HG02852 (cell line): Measurements from ENCODE around the gene CERT1.
"Not testable (repeated sequence)": the region's sequence is repeated elsewhere in the genome, so short reads cannot be mapped to it uniquely, and the experiment has no call there.

Source experiments
- ATAC-seq: cut with Tn5 transposase; IDR thresholded peaks from one replicate; pipeline ENCODE4 v1.9.1; 2021; ENCODE audit warnings: mild to moderate bottlenecking, moderate library complexity; ENCODE audit not compliant: unreplicated experiment

The CERT1 gene

DNA sequence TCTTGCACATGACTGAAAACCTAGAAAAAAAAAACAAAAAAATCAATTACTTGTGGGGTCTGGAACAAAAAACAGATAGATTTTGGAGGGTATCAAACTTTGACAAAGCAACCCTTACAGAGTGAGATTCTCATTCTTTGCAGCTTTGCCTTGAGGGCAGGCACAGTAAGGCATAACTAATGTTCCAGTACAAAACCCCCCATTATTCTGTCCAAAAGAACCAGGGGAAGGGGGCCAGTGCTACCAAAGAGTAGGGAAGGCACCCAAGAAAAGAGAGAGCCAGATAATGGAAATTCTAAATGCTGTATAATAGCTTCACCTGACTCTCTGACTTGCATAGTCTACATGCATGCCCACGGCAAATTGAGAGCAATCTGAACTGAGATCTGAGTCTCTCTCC, 13.2 kb upstream of the CERT1 start:
- ATAC-seq, result no peak

DNA sequence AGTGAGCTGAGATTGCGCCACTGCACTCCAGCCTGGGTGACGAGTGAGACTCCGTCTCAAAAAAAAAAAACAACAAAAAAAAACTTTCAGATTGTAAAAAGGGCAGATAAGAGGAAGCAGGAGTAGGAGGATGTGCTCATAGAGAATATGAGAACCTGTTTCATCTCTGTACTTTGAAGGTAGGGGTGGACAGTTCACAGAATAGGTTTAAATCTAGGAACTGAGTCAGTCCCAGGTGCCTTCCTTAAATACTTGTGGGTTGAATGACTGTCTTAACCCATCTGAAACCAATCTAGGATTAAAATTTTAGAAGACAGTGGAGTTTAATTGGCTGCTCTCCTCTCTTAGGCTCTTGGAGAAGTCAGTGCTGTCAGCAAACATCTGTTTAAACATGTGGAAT, 12.6 kb upstream of the CERT1 start:
- peak; percentile 93 for ATAC-seq

DNA sequence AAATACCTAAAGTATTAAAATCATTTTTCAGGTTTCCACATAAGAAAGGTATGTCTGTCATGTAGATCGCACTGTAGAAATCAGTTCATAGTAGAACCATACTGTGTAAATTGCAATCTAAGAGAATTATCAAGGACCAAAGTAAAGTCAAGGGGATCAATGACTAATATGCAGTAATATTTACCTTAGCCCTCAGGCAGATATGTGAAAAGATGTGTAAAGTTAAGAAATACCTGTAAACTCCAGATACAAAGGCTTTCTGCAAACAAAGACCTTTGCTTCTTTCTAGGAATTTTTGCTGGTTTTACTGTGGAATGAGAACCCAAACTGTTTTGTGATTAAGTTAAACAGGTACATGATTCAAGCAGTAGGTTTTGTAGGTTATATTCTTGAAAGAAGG, 11.8 kb upstream of the CERT1 start:
- no peak for ATAC-seq

DNA sequence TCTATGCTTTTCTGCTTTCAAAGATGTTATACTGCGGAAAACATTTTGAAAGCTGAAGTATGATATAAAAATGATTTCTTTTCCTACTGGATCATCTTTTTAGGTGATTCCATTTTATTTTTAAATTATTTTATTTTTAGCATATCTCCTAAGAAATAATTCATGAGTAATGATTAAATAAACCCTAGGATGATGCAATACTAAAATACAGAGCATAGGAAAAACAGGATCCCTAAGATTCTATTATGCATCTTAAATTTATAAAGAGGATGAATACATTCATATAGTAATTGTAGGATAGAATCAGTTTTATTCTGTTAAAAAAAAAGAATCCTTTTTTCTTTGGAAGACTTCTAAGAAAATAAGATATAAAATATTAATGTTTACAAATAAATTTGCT, 11.1 kb upstream of the CERT1 start:
- ATAC-seq, result no peak

DNA sequence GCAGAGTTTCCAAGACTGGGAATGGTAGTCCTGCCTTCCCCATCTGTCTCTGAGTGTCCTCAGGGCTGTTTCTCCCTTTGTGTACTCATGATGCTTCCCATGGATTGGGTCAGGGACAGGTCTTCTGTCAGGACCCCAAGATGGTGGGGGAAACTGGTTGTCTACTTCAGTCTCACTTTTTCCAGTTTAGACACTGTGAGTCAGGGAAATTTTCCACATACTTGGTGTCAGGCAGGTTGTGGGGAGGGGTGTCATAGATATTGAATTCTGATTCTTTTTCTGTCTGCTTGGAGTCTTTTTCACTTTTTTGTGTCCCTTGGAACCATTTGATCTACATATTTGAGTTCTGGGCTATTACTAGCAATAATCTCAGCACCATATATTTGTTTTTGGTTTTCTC, 10.6 kb upstream of the CERT1 start:
- no peak for ATAC-seq

DNA sequence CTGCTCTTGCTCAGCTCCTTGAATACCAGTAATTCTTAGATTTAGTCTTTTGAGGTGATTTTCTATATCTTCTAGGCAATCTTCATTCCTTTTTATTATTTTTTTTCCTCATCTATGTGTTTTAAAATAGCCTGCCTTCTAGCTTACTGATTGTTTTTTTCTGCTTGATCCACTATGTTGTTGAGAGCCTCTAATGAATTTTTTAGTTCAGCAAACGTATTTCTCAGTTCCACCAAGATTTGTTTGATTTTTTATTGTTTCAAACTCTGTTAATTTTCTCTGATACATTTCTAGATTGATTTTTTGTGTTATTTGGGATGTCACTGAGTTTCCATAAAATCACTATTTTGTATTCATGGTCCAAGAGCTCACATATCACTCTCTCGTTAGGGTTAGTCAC, 9.8 kb upstream of the CERT1 start:
- ATAC-seq, result no peak

DNA sequence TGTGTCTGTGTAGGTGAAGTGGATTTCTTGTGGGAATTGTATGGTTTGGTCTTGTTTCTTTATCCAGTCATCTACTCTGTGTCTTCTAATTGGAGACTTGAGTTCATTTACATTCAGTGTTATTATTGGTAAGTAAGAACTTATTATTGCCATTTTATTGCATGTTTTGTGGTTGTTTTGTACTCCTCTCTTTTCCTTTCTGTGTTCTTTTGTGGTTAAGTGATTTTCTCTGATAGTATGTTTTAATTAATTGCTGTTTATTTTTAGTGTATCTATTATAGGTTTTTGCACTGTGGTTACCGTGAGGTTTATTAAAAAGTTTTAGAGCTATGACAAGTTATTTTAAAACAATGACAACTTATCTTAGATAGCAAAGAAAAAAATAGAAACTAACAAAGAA, 8.3 kb upstream of the CERT1 start:
- no peak for ATAC-seq

DNA sequence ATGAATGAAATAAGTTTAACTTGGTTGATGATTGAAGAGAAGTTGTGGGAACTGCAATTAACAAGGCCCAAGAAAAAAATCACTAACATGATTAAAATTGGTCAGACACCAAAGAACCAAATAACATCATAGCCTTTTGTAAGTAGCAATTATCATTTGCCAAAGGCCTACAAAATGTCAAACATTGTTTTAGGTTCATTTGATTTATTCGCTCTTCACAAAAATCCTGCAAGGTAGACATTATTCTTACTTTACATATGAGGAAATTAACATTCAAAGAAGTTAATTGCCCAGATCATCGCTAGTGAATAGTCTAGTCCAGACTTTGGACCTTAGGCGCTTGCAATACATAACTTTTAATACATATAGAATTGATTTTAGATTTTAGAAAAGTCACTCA, 2.9 kb upstream of the CERT1 start:
- ATAC-seq, result no peak

DNA sequence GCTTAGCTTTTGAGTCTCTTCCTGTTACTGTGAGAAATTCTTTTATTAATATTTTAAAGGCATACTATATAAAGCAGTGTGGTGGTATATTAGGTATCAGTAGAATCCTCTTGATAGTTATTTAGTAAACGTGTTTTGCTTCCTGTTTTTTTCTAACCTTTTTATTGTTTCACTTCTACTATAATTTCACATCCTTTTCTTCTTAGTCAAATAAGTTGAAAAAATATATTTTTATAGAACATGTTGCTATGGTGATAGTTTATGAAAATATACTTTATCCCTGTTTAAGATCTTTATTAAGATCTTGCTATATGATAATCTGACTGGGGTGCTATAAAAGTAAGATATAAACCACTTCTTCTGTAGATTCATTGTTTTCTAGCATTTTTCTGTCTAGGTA, 2.4 kb upstream of the CERT1 start:
- no peak for ATAC-seq

DNA sequence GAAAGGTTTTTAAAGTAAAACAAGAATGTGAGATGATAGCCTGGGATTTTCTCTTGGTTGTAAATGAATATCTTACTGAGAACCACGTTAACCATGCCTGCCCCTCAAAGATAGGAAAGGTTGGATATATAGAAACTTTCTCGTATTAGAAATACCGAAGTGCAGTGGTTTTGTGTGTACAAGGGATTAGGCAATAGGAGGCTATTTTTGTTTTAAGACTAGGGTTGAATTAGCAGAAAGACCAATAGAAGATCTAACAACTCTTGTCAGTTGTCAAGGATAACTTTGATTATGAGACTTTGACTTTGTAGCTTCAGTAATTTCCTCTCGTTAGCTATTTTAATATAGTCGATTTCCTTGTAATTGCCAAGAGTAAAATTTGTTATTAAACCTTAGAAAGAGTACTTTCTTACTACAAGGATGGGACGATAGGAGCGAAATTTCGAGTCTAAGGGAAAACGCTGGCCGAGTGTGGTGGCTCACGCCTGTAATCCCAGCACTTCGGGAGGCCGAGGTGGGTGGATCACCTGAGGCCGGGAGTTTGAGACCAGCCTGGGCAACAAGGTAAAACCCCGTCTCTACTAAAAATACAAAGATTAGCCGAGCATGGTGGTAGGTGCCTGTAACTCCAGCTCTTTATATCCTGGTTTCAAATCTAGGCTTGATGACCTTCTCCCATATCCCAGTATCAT, 1.1 kb upstream of the CERT1 start:
- ATAC-seq, result no peak

DNA sequence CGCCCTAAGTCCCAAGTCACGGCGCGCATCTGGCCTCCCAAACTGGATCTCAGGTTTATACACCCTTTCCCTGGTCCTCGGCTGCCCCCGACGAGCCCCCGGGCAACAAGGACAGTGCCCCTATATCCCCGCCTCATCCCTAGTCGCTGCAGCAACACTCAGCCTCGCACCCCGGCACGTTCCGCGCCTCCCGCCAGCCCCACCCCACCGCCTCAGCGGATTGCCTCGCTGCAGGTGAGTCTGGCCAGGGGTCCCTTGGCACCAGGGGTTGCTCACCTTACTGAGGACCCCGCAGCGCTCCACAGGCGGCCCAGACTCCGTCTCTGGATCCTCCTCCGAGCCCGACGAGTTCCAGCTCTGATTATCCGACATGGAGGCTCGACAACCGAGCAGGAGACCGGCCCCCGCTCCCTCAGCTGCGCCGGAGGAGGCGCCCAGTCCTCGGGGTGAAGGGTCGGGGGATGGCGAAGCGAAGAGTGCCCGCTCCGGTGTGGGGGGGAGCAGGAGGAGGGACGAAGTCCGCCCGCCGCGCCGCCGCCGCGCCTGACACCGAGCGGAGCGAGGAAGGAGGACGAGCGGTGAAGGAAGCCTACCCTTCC, 494 bp downstream of the CERT1 start:
- ATAC-seq, result peak; percentile 32

DNA sequence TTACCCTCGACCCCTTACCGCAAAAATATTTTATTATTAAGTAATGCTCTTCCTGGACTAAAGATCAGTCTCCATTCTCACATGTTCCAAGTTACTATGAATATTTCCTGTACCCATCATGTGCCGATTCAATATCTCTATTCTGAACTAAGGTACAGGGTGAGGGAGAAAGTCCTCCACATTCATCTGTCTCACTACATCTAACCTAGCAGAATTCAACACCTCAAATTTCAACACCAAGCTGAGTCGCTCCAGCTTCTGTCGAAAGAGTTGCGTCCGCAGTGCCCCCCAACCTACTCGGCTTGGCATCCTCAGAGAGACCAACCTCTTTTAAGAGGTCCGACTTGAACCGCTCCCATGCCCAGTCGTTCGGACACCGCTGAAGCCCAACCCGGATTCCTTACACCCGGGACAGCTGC, 1.0 kb downstream of the CERT1 start:
- no peak for ATAC-seq

DNA sequence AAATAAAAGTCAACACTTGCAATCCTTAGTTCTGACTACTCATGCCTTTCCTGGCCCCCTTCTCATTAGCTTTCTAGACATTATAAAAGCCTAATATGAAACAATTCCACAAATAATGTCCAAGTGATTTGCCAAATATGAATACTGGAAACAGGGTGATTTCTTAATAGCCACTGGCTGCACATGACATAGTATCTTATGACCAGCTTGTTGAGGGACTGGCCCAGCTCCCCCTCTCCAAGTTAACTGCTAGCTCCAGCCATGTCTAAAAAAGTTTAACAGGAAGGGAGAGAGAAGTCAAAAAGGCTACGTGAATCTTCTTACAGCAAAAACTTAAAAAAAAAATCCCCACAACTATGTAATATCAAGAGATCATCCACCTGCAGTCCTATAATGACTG, 1.5 kb downstream of the CERT1 start:
- ATAC-seq, result no peak

DNA sequence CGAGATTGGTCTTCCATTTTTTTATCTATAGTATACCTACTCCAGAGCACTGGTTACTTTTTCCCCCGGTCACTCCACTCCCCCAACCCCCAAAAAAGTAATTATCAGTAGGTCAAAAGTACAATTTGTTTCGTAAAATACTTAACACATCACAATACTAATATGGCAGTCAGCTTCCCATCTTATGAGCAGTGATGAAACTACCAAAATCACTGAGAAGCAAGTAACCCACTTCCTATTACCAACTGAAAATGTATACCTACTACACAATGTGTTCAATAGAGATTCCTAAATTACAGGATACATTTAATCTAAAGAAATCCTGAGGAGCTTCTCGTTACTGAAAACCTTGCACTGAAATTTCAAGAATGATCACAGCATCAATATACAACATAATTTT, 1.9 kb downstream of the CERT1 start:
- no peak for ATAC-seq

DNA sequence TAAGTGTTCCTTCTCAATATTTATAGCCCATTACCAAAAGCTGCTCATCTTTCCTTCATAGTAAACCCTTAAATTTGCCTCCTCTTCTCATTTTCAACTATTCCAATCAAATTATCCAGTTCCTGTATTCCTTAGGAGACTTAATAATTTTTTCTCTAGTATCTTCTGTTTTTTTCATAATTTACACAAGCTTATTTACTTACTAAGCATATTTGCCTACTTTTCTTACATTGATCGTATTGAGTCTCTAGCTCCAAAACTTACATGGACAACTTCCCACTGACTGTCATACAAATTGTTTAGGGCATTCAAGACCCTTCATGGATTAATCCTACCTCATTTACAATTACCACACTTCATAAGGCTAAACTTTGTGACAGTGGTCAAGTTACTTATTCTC, 3.6 kb downstream of the CERT1 start:
- no peak for ATAC-seq

DNA sequence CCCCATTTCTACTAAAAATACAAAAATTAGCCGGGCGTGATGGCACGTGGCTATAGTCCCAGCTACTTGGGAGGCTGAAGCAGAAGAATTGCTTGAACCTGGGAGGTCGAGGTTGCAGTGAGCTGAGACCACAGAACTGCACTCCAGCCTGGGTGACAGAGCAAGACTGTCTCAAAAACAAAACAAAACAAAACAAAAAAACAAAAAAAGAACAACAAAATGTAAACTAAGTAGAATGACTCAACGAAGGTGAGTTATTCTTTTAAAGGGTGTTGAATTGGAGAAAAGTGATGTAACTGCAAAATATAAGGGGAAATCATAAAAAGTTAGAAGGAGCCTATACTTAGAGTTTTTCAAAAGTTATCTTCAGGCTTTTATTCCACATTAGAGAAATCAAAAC, 6.3 kb downstream of the CERT1 start:
- ATAC-seq, result not testable (repeated sequence)

DNA sequence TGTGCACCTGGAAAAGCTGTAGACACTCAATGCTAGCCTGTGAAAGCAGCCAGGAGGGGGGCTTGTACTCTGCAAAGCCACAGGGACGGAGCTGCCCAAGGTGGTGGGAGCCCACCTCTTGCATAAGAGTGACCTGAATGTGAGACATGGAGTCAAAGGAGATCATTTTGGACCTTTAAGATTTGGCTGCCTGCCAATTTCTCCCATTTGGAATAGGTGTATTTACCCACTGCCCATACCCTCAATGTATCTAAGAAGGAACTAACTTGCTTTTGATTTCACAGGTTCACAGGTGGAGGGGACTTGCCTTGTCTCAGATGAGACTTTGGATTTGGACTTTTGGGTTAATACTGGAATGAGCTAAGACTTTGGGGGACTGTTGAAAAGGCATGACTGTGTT, 12.6 kb downstream of the CERT1 start:
- ATAC-seq, result not testable (repeated sequence)

DNA sequence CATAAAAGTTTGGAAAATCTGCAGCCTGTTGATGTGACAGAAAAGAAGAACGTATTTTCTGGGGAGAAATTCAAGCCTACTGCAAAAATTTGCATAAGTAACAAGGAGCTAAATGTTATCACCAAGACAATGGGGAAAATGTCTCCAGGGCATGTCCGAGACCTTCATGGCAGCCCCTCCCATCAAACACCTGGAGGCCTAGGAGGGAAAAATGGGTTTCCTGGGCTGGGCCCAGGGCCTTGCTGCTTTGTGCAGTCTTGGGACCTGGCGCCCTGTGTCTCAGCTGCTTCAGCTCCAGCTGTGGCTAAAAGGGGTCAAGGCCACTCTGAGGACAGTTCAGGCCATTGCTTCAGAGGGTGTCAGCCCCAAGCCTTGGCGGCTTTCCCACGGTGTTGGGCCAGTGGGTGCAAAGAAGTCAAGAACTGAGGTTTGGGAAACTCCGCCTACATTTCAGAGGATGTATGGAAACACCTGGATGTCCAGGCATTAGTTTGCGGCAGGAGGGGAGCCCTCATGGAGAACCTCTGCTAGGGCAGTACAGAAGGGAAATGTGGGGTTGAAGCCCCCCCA, 13.1 kb downstream of the CERT1 start:
- no peak for ATAC-seq

DNA sequence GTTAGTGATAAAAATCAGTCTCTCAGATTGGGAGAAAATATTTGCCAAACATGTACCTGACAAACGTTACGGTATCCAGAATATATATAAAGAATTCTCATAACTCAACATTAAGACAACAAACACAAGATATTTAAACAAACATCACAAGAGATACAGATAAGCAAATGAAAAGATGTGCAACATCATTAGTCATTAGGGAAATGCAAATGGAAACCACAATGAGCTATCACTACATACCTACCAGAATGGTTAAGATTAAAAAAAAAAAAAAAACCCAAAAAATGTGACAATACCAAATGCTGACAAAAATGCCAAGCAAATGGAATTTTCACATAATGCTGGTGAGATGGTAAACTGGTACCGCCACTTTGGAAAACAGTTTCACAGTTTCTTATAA, 15.4 kb downstream of the CERT1 start:
- ATAC-seq, result no peak

DNA sequence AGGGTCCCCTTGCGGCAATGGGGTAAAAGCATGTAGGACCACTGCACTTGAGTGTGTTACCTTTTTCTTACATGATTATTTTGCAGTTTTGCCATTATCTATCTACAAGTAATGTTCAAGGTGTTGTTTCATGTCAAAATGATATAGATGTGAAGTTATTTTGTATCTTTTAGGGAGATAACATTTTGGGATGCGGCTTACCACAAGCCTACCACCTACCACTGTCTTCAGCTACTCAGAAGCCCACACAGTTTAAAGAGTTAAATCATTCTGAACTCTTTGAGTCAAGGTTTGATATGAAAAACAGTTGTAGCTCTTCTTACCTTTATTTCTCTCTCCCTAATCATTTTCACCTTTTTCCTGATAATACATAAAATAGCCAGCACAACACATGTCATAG, 19.8 kb downstream of the CERT1 start:
- no peak for ATAC-seq

DNA sequence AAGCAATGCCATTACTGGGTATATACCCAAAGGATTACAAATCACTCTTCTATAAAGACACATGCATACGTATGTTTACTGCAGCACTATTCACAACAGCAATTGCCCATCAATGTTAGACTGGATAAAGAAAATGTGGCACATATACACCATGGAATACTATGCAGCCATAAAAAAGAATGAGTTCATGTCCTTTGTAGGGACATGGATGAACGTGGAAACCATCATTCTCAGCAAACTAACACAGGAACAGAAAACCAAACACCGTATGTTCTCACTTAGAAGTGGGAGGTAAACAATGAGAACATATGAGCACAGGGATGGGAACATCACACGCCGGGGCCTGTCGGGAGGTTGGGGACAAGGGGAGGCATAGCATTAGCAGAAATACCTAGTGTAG, 21.6 kb downstream of the CERT1 start:
- not testable (repeated sequence) for ATAC-seq

DNA sequence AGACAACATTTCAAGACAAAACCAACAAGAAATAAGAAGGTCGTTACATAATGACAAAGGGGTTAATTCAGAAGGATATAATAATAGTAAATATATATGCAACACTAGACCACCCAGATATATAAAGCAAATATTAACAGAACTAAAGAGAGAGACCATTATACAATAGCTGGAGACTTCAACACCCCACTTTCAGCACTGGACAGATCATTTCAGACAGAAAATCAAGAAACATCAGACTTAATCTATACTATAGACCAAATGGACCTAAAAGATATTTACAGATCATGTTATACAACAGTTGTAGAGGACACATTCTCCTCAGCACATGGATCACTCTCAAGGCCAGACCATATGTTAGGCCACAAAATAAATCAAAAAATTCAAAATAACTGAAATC, 26.8 kb downstream of the CERT1 start:
- ATAC-seq, result no peak

DNA sequence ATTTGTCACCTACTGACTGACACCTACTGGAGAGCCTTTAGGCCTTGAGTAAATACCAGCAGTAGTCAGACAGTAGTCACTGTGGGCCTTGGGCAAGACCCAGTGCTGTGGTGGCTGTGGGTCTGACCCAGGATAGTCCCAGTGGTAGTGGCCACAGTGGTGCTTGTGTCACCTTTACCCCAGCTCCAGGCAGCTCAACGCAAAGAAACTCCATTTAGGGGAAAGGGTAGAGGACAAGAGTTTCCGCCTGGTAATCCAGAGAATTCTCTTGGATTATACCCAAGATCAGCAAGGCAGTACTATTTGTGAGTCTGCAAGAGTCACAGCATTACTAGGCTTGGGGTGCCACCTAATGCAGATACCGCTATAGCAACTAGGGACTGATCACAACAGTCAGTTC, 28.9 kb downstream of the CERT1 start:
- no peak for ATAC-seq
